Epithelial cell of proximal tubule (primary cell): ENCODE data around the gene AFF3. TPM values are rescaled to one million over a fixed set of nuclear protein-coding genes. Genes with fewer than 3 reads are reported as not detected.
"Not testable (repeated sequence)": the region's sequence is repeated elsewhere in the genome, so short reads cannot be mapped to it uniquely, and the experiment has no call there.

Experiments
- DNase-seq: peaks from one replicate; pipeline ENCODE4 v3.0.0-alpha.2; 2011; ENCODE audit warnings: low read depth
- H3K4me3 ChIP-seq: 2 replicates; pipeline ENCODE4 v1.5.1; 2011; ENCODE audit warnings: low read depth, mild to moderate bottlenecking, low read length
- CTCF ChIP-seq: conservative IDR thresholded peaks from 2 replicates; pipeline ENCODE4 v1.5.1; 2012; ENCODE audit warnings: low read depth, mild to moderate bottlenecking, low read length
- total RNA-seq: library from RNA; depleted of rRNA; stranded (reverse); fragments of >200 nt; gene quantifications from 2 replicates; pipeline ENCODE4 v1.2.3, GENCODE V29; 2015

The AFF3 gene
- total RNA-seq, 1 donor from 2014 or later = 0.35 TPM

DNA sequence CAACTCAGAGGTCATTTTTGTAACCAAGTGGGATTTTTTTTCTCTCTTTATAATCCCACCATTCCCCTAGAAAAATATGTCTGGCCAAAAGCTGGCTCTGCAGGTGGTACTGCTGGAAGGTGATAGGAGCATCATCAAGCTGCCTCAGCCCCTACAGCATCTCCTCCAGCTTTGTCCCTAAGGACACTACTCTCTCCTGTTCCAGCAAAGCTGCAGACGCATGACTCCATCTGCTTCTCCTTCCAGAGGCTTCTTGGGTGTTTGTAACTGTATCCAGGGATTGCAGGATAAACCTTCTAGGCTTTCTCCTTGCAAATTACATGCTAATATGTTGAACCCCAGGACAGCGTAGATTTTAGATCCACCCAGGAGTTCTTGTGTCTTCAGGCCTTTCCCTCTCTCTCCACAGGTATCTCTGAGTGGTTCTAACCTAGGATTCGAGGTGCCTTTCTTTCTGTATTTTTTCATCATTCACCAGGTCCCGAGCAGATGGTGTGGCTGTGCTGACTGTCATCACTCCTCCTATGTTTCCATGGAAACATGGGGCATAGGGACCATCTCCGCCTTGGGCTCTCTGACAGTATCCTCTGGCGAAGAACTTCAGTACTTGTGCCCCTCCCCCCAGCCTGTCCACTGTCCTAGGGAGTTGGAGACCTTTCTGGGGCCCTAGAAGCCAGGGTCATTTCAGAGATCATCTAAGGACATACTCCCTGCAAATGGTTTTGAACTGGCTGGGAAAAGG lies 34.3 kb downstream of the AFF3 start:
- no peak for DNase-seq
- no peak overlapping the region for H3K4me3 ChIP-seq
- TF ChIP-seq CTCF = no peak

DNA sequence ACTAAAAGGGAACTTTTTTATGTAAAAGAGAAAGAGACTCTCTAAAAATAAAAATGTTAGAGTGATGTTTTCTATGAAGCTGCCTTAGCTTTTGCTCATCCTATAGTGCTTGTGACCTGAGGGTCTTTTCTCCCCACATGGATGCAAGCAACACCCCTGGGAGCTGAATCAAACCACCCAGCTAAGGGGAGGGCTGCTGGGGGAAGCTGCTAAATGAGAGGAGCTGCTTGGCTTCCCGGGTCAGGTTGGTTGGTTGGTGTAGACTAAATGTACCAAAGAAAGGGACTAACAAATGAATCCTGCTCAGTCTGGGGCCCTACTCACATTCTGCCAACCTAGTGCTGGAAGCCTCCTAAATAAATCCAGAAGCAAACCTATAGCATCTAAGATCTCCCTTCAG lies 35.0 kb downstream of the AFF3 start:
- DNase-seq = no peak
- H3K4me3 ChIP-seq = no peak overlapping the region
- no peak for TF ChIP-seq CTCF

DNA sequence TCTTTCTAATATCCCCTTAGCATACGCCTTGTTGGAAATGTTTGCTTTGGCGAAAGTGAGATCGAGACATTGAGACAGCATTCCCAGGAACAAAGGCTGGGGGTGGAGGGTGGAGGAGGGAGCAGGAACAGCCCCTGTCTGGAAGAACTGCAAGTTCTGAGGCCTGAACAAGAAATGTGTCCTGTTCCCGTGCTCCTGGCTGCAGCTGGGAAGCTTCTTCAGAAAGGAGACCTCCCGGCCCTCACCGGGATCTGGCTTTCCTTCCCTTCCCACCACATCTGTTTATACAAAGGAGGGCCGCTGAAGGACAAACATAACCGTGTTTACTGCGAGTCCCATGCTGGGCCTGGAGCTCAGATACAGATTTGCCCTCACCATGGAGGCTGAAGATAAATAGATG lies 35.9 kb downstream of the AFF3 start:
- TF ChIP-seq CTCF = no peak
- DNase-seq = no peak
- H3K4me3 ChIP-seq = no peak overlapping the region

GRCh38 chr2:100105678-100106054 lies 36.7 kb downstream of the AFF3 start:
- no peak for DNase-seq
- H3K4me3 ChIP-seq = peak overlapping the region; percentile 55
- no peak for TF ChIP-seq CTCF

GRCh38 chr2:100104718-100105677 lies 37.4 kb downstream of the AFF3 start:
- TF ChIP-seq CTCF = no peak
- peak overlapping the region; percentile 55 for H3K4me3 ChIP-seq

DNA sequence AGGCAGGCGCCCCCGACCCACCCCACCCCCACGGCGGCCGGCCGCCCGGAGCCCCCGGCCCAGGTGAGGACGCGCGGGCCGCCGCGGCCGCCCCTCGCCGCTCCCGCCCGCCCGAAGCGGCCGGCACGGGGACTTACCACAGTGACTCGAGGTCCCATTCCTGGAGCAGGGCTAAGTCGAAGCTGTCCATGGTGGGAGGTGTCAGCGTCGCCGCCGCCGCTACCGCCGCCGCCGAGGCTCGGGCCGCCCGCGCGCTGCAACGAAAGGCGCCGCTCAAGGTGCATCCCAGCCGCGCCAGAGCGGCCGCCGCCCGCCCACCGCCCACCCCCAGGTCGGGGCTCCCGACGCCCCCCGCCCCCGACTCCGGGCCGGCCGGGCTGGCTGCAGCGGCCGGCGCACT lies 38.1 kb downstream of the AFF3 start:
- DNase-seq, H3K4me3 ChIP-seq: not testable (repeated sequence)

More at GRCh38 chr2:100104718-100105677, 37.4 kb downstream of the AFF3 start:
- DNase-seq = no peak

GRCh38 chr2:100103527-100104252 lies 38.7 kb downstream of the AFF3 start:
- peak overlapping the region; percentile 14 for H3K4me3 ChIP-seq
- not testable (repeated sequence) for DNase-seq

GRCh38 chr2:100102466-100103180 lies 39.8 kb downstream of the AFF3 start:
- not testable (repeated sequence) for DNase-seq, H3K4me3 ChIP-seq

- H3K4me3 ChIP-seq, DNase-seq: not testable (repeated sequence)
These were observed 43.5 kb downstream of the AFF3 start for GRCh38 chr2:100098855-100099254.

GRCh38 chr2:100097611-100098294 lies 44.6 kb downstream of the AFF3 start:
- not testable (repeated sequence) for DNase-seq, H3K4me3 ChIP-seq

DNA sequence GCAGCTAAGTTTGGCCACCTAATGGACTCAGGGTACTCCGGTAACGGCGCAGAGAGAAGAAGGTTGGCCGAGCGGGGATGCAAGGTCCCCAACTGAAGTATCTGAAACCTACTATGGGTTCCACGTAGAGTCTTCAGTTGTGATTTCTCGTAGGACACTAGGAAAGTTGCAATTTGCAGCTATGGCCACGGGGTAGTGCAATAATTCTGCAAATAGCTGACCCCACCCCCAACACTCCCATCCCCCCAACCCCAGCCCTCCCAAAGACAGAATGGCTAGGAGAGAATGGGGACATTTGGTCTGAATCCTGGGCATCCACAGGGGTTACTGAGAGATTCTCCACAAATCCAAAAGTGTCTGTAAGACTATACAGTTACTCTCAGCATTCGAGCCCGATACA lies 46.5 kb downstream of the AFF3 start:
- H3K4me3 ChIP-seq, DNase-seq: not testable (repeated sequence)
